ENCODE measurements around the gene HIF3A. TPM values are rescaled to one million over a fixed set of nuclear protein-coding genes. Genes with fewer than 3 reads are reported as not detected.
"Not testable (repeated sequence)": the region's sequence is repeated elsewhere in the genome, so short reads cannot be mapped to it uniquely, and the experiment has no call there.

The HIF3A gene
- total and polyA plus RNA-seq, 2 donors (not counting 1 experiment from before 2014, with no cell fraction given), result 0.12 to 1.5 TPM

DNA sequence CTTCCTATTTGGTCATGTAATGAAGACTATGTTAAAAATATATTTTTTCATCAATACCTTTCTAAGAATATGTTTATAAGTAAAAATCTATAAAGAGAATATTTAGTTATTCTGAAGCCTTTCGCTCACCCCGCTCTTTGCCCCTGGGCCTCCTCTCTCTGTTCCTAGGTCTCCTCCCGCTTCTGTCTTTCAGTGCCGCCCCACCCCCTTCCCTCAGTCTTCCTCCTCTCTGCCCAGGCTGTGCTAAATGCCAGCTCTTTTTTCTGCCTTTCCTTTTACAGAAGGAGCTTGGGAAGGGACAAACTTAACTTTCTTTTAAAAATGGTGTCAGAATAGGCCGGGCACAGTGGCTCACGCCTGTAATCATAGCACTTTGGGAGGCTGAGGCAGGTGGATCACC is 22.8 kb downstream of the HIF3A start:
- no peak for DNase-seq (ENCODE audit: low read depth in 2 of 2)
- H3K9ac ChIP-seq (ENCODE audit: insufficient read depth, low read length), result no peak overlapping the region
- H3K4me1 ChIP-seq (ENCODE audit: control insufficient read depth, extremely low read depth, insufficient read depth, low read length), result no peaks in the 10 kb centered on the region
- no peaks in the 10 kb centered on the region for H4K20me1 ChIP-seq (ENCODE audit: control insufficient read depth, extremely low read depth, insufficient read depth, low read length)
- no peak overlapping the region for H3K4me2 ChIP-seq (ENCODE audit: extremely low read depth, insufficient read depth, low read length)
- H3K4me3 ChIP-seq (replicated peaks in 1 of 4; ENCODE audit: control extremely low read depth in 1 of 4, insufficient read depth in 1 of 4, low read depth in 3 of 4, low read length in 4 of 4), result no peak overlapping the region
- no peaks in the 10 kb centered on the region for H3K27me3 ChIP-seq (ENCODE audit: control insufficient read depth, insufficient read depth, low read length)
- H2AFZ ChIP-seq (ENCODE audit: low read length), result no peak overlapping the region
- H3K9me3 ChIP-seq (ENCODE audit: control insufficient read depth, insufficient read depth, low read depth, low read length), result no peaks in the 10 kb centered on the region
- no peak overlapping the region for H3K27ac ChIP-seq (ENCODE audit: insufficient read depth, low read length)
- H3K36me3 ChIP-seq (ENCODE audit: control insufficient read depth, insufficient read depth, low read length), result no peaks in the 10 kb centered on the region
- TF ChIP-seq, protein P1, sequence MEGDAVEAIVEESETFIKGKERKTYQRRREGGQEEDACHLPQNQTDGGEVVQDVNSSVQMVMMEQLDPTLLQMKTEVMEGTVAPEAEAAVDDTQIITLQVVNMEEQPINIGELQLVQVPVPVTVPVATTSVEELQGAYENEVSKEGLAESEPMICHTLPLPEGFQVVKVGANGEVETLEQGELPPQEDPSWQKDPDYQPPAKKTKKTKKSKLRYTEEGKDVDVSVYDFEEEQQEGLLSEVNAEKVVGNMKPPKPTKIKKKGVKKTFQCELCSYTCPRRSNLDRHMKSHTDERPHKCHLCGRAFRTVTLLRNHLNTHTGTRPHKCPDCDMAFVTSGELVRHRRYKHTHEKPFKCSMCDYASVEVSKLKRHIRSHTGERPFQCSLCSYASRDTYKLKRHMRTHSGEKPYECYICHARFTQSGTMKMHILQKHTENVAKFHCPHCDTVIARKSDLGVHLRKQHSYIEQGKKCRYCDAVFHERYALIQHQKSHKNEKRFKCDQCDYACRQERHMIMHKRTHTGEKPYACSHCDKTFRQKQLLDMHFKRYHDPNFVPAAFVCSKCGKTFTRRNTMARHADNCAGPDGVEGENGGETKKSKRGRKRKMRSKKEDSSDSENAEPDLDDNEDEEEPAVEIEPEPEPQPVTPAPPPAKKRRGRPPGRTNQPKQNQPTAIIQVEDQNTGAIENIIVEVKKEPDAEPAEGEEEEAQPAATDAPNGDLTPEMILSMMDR (conservative IDR thresholded peaks at IDR 0.05 in 1 of 2, IDR thresholded peaks at IDR 0.05 in 1 of 2; ENCODE audit: low read depth in 1 of 2, low read length in 2 of 2), result no peak
- no peak for TF ChIP-seq EZH2 (IDR thresholded peaks at IDR 0.05; ENCODE audit: low read length, missing control alignments)
- H3K79me2 ChIP-seq (ENCODE audit: control insufficient read depth, insufficient read depth, low read length), result no peaks in the 10 kb centered on the region

DNA sequence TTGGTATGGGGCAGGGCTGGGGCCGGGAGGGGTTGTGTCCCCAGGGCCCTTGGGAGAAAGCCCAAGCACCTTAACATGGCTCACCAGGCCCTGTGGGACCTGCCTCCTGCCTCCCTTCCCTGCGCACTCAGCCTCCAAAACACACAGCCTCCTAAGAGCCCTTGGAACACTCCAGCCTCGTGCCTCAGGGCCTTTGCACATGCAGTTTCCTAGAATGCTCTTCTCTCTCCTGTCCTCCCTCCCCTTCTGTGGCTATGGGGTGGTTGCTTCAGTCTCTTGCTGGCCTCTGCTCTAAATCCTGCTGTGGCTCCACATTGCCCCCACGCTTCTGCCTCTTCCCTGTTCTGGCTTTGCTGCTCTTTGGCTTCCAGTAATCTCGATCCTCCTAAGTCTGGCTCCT is 23.7 kb downstream of the HIF3A start:
- Histone ChIP-seq H3K9ac (ENCODE audit: insufficient read depth, low read length) (no peak overlapping the region), H3K9me3 (ENCODE audit: control insufficient read depth, insufficient read depth, low read depth, low read length) (no peaks in the 10 kb centered on the region), H3K4me2 (ENCODE audit: extremely low read depth, insufficient read depth, low read length) (no peak overlapping the region), H3K27me3 (ENCODE audit: control insufficient read depth, insufficient read depth, low read length) (no peaks in the 10 kb centered on the region), H3K4me1 (ENCODE audit: control insufficient read depth, extremely low read depth, insufficient read depth, low read length) (no peaks in the 10 kb centered on the region), H3K4me3 (replicated peaks in 1 of 4; ENCODE audit: control extremely low read depth in 1 of 4, insufficient read depth in 1 of 4, low read depth in 3 of 4, low read length in 4 of 4) (no peak overlapping the region), H2AFZ (ENCODE audit: low read length) (no peak overlapping the region), H3K79me2 (ENCODE audit: control insufficient read depth, insufficient read depth, low read length) (no peaks in the 10 kb centered on the region), H3K27ac (ENCODE audit: insufficient read depth, low read length) (no peak overlapping the region), H3K36me3 (ENCODE audit: control insufficient read depth, insufficient read depth, low read length) (no peaks in the 10 kb centered on the region), H4K20me1 (ENCODE audit: control insufficient read depth, extremely low read depth, insufficient read depth, low read length) (no peaks in the 10 kb centered on the region)
- DNase-seq (ENCODE audit: low read depth in 2 of 2), result no peak
- TF ChIP-seq EZH2 (IDR thresholded peaks at IDR 0.05; ENCODE audit: low read length, missing control alignments), result no peak
- TF ChIP-seq, protein P1 (conservative IDR thresholded peaks at IDR 0.05 in 1 of 2, IDR thresholded peaks at IDR 0.05 in 1 of 2; ENCODE audit: low read depth in 1 of 2, low read length in 2 of 2), result no peak

DNA sequence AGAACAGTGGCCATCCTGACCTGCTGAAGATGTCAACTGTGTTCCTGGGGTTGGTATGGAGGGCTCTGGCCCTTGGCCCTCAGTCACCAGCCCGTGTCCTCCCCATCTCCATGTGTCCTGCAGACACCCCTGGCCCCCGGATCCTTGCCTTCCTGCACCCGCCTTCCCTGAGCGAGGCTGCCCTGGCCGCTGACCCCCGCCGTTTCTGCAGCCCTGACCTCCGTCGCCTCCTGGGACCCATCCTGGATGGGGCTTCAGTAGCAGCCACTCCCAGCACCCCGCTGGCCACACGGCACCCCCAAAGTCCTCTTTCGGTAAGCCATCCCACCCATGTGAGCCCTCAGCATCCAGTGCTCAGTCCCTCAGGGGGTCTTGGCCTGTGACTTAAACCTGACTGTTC is 24.8 kb downstream of the HIF3A start:
- Histone ChIP-seq H4K20me1 (ENCODE audit: control insufficient read depth, extremely low read depth, insufficient read depth, low read length) (no peaks in the 10 kb centered on the region), H3K9ac (ENCODE audit: insufficient read depth, low read length) (no peak overlapping the region), H3K27ac (ENCODE audit: insufficient read depth, low read length) (no peak overlapping the region), H2AFZ (ENCODE audit: low read length) (no peak overlapping the region), H3K9me3 (ENCODE audit: control insufficient read depth, insufficient read depth, low read depth, low read length) (no peaks in the 10 kb centered on the region), H3K27me3 (ENCODE audit: control insufficient read depth, insufficient read depth, low read length) (no peaks in the 10 kb centered on the region), H3K36me3 (ENCODE audit: control insufficient read depth, insufficient read depth, low read length) (no peaks in the 10 kb centered on the region), H3K4me3 (replicated peaks in 1 of 4; ENCODE audit: control extremely low read depth in 1 of 4, insufficient read depth in 1 of 4, low read depth in 3 of 4, low read length in 4 of 4) (no peak overlapping the region), H3K4me2 (ENCODE audit: extremely low read depth, insufficient read depth, low read length) (no peak overlapping the region), H3K79me2 (ENCODE audit: control insufficient read depth, insufficient read depth, low read length) (no peaks in the 10 kb centered on the region), H3K4me1 (ENCODE audit: control insufficient read depth, extremely low read depth, insufficient read depth, low read length) (no peaks in the 10 kb centered on the region)
- TF ChIP-seq, protein P1 (conservative IDR thresholded peaks at IDR 0.05 in 1 of 2, IDR thresholded peaks at IDR 0.05 in 1 of 2; ENCODE audit: low read depth in 1 of 2, low read length in 2 of 2), result no peak
- no peak for TF ChIP-seq EZH2 (IDR thresholded peaks at IDR 0.05; ENCODE audit: low read length, missing control alignments)
- DNase-seq (ENCODE audit: low read depth in 2 of 2), result no peak

GRCh38 chr19:46323227-46323626 is 26.4 kb downstream of the HIF3A start:
- H3K4me1 ChIP-seq (ENCODE audit: control insufficient read depth, extremely low read depth, insufficient read depth, low read length); H3K9ac ChIP-seq (ENCODE audit: insufficient read depth, low read length): not testable (repeated sequence)

More at GRCh38 chr19:46323227-46323626, 26.4 kb downstream of the HIF3A start:
- DNase-seq (ENCODE audit: low read depth in 2 of 2); H4K20me1 ChIP-seq (ENCODE audit: control insufficient read depth, extremely low read depth, insufficient read depth, low read length); H3K9me3 ChIP-seq (ENCODE audit: control insufficient read depth, insufficient read depth, low read depth, low read length); H3K27me3 ChIP-seq (ENCODE audit: control insufficient read depth, insufficient read depth, low read length); H3K36me3 ChIP-seq (ENCODE audit: control insufficient read depth, insufficient read depth, low read length); H3K79me2 ChIP-seq (ENCODE audit: control insufficient read depth, insufficient read depth, low read length); H3K4me2 ChIP-seq (ENCODE audit: extremely low read depth, insufficient read depth, low read length); H3K4me3 ChIP-seq (replicated peaks in 1 of 4; ENCODE audit: control extremely low read depth in 1 of 4, insufficient read depth in 1 of 4, low read depth in 3 of 4, low read length in 4 of 4); H3K27ac ChIP-seq (ENCODE audit: insufficient read depth, low read length); H2AFZ ChIP-seq (ENCODE audit: low read length): not testable (repeated sequence)

All from fibroblast of lung (primary cell).